HEK293T (cell line): ENCODE results near the gene G0S2.

Source experiments
- BHLHE40 ChIP-seq: fragments of 450-650 bp; IDR thresholded peaks from 2 replicates; pipeline ENCODE4 v1.6.1; 2016; ENCODE audit warnings: mild to moderate bottlenecking, moderate library complexity, borderline replicate concordance
- ELF4 ChIP-seq: fragments of 450-650 bp; IDR thresholded peaks from 2 replicates; pipeline ENCODE4 v1.6.1; 2017; ENCODE audit warnings: antibody characterized with exemption
- FOXK2 ChIP-seq: fragments of 450-650 bp; IDR thresholded peaks from 2 replicates; pipeline ENCODE4 v1.6.1; 2016; ENCODE audit warnings: mild to moderate bottlenecking
- FOXM1 ChIP-seq: fragments of 450-650 bp; IDR thresholded peaks from 2 replicates; pipeline ENCODE4 v1.6.1; 2017; ENCODE audit warnings: mild to moderate bottlenecking, borderline replicate concordance
- SP1 ChIP-seq: fragments of 450-650 bp; IDR thresholded peaks from 2 replicates; pipeline ENCODE4 v1.6.1; 2017
- TARDBP ChIP-seq: fragments of 450-650 bp; IDR thresholded peaks from 2 replicates; pipeline ENCODE4 v1.6.1; 2016
- ZNF384 ChIP-seq: fragments of 450-650 bp; IDR thresholded peaks from 2 replicates; pipeline ENCODE4 v1.6.1; 2016

DNA sequence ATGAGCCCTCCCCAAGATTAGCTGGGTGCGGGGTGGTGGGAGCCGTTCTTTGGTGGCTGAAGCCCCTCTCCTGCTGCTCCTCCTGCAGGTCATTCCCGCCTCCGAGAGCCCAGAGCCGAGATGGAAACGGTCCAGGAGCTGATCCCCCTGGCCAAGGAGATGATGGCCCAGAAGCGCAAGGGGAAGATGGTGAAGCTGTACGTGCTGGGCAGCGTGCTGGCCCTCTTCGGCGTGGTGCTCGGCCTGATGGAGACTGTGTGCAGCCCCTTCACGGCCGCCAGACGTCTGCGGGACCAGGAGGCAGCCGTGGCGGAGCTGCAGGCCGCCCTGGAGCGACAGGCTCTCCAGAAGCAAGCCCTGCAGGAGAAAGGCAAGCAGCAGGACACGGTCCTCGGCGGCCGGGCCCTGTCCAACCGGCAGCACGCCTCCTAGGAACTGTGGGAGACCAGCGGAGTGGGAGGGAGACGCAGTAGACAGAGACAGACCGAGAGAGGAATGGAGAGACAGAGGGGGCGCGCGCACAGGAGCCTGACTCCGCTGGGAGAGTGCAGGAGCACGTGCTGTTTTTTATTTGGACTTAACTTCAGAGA is 448 bp downstream of the G0S2 start:
- no peak for TF ChIP-seq BHLHE40
- TF ChIP-seq ELF4 = no peak
- TF ChIP-seq SP1 = no peak
- no peak for TF ChIP-seq FOXM1
- no peak for TF ChIP-seq ZNF384
- no peak for TF ChIP-seq FOXK2
- no peak for TF ChIP-seq TARDBP
